ENCODE results near the gene KIF3A. TPM values are rescaled to one million over a fixed set of nuclear protein-coding genes. Genes with fewer than 3 reads are reported as not detected.

Gene KIF3A
- total and polyA plus RNA-seq, 2 experiments from 2014 or later, result 11.2 to 19.7 TPM

- Histone ChIP-seq H3F3A (replicated peaks; ENCODE audit: low read depth) (no peaks in the 10 kb centered on the region), H3K36me3 (ENCODE audit: insufficient read depth) (no peaks in the 10 kb centered on the region), H3K4me3 (no peak overlapping the region), H3K4me1 (ENCODE audit: insufficient read depth) (no peaks in the 10 kb centered on the region), H3K4me2 (no peak overlapping the region), H3K9me2 (ENCODE audit: insufficient read depth) (no peaks in the 10 kb centered on the region), H3K27ac (ENCODE audit: low read depth) (no peak overlapping the region), H3K79me2 (replicated peaks; ENCODE audit: insufficient read depth) (no peaks in the 10 kb centered on the region), H3K27me3 (ENCODE audit: insufficient read depth) (no peaks in the 10 kb centered on the region), H2AFZ (no peak overlapping the region), H4K20me1 (replicated peaks; ENCODE audit: insufficient read depth) (no peaks in the 10 kb centered on the region)
- no peaks in the 10 kb centered on the region for H3K36me3 Mint-ChIP-seq (ENCODE audit: low read depth)
- H3K4me3 Mint-ChIP-seq, result no peak overlapping the region
- no peaks in the 10 kb centered on the region for H3K27me3 Mint-ChIP-seq (ENCODE audit: insufficient read depth, low read depth, poor library complexity)
- H3K9me3 Mint-ChIP-seq, result no peaks in the 10 kb centered on the region
- no peak overlapping the region for H3K27ac Mint-ChIP-seq
- no peak for ATAC-seq
- no peak for DNase-seq (ENCODE audit: low spot score)
- TF ChIP-seq CTCF (conservative IDR thresholded peaks at IDR 0.05; ENCODE audit: low read depth in 2 of 2) (no peak), NANOG (IDR thresholded peaks at IDR 0.05; ENCODE audit: borderline replicate concordance) (no peak), EZH2 (IDR thresholded peaks at IDR 0.05; ENCODE audit: low read depth, unreplicated experiment) (no peak), REST (IDR thresholded peaks at IDR 0.05; ENCODE audit: unreplicated experiment) (no peak), JUNB (IDR thresholded peaks at IDR 0.05; ENCODE audit: unreplicated experiment) (no peak), ZNF462 (CRISPR knock-in tag; IDR thresholded peaks at IDR 0.05) (no peak), ZNF331 (CRISPR knock-in tag; IDR thresholded peaks at IDR 0.05; ENCODE audit: low read depth) (no peak), EZH2phosphoT487 (IDR thresholded peaks at IDR 0.05; ENCODE audit: unreplicated experiment) (no peak), CREB1 (CRISPR knock-in tag; IDR thresholded peaks at IDR 0.05; ENCODE audit: low read depth) (no peak), ZNF114 (CRISPR knock-in tag; IDR thresholded peaks at IDR 0.05) (no peak), STAT1 (IDR thresholded peaks at IDR 0.05; ENCODE audit: unreplicated experiment) (no peak), ETS1 (IDR thresholded peaks at IDR 0.05) (no peak), POLR2AphosphoS5 (IDR thresholded peaks at IDR 0.05; ENCODE audit: low read depth) (no peak)
- no peaks in the 10 kb centered on the region; the same call in 2 of the 3 replicates for H3K4me1 Mint-ChIP-seq
These were observed 28.7 kb downstream of the KIF3A start for GRCh38 chr5:132708645-132709044.
